COR-L47 (cell line): ENCODE measurements around the gene WDR74.
"Not testable (repeated sequence)": the region's sequence is repeated elsewhere in the genome, so short reads cannot be mapped to it uniquely, and the experiment has no call there.

ENCODE experiments used
- DNase-seq: peaks from one replicate; lab custom pipeline; 2025; lab: John Stamatoyannopoulos, UW

The WDR74 gene

DNA sequence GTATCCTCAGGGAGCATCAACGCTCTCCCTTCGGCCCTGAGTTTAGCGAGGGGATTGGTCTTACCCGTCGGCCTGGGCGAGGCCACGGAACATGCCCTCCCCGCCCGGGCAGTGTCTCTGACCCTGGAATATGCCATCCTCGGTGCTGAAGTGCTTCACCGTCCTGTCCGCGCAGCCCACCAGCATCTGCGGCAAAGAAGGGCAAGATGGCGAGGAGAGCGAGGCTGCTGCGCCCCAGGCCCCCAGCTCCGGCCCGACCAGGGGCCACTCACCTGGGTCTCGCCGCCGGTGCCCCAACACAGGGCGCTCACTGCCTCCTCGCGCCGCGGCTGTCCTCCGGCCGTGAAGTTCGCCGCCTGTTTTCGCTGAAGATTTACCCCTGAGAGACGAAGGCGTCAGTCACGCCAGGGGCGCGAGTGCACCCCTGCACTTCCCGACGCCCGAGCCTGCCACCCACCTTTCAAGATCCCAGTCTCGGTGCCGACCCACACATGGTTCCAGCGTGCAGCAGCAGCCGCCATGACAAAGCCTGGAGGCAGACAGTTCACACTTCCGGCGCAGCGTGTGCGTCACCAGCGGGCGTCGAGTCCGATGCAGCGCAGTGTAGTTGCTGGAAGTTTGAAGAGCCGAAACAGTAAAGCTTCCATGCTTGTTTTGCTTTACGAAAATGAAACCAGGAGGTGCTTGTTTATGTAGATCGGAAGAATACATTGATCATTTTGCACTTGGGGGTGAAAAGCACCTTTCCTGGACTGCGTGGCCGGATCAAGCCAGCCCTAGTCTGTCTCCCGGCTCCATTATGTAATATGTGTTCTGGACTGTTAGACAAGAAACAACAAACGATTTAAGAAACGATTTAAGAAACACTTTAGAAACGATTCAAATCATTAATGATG lies at the start of gene WDR74:
Gene WDR74, minus strand, starts transcription at position 541 of the 896 bp plus-strand sequence. Its CDS starts 20 bp downstream, at position 521.
- DNase-seq, result peak; percentile 87

DNA sequence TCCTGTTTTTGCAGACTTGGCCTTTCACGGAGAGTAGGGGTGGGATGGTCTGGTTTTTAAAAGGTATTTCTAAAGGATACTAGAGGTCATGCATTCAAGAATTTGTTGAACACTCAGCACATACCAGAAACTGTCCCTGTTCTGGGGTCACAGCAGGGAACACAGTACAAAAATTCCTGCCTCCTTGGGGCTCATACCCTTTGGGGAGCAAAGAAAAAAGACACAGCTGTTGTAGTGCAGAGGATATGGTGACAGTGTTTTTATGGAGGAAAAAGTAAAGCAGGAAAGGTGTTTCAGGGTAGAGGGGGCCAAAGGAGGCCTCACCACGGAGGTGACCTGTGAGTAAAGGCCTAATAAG lies 49.7 kb upstream of the WDR74 start:
- DNase-seq, result no peak

DNA sequence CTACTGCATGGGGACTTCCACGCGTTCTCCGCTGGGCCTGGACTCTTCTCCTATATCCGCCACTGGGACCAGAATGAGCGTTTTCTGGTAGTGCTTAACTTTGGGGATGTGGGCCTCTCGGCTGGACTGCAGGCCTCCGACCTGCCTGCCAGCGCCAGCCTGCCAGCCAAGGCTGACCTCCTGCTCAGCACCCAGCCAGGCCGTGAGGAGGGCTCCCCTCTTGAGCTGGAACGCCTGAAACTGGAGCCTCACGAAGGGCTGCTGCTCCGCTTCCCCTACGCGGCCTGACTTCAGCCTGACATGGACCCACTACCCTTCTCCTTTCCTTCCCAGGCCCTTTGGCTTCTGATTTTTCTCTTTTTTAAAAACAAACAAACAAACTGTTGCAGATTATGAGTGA lies 49.0 kb upstream of the WDR74 start:
- no peak for DNase-seq

DNA sequence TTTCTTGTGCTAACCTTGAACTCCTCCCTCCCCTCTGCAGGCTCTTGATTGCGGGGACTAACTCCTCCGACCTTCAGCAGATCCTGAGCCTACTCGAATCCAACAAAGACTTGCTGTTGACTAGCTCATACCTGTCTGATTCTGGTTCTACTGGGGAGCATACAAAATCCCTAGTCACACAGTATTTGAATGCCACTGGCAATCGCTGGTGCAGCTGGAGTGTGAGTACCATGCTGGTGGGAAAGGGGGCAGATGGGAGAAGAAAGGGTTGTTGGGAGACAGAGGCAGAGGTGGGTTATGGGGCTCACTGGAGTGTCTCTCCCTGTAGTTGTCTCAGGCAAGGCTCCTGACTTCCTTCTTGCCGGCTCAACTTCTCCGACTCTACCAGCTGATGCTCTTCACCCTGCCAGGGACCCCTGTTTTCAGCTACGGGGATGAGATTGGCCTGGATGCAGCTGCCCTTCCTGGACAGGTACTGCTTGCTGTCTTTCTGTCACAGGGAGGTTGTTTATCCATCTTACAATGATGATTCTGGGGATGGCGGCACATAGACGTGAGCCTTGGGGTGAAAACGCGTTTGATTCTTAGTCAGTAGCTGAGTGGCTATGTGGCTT lies 45.9 kb upstream of the WDR74 start:
- no peak for DNase-seq

DNA sequence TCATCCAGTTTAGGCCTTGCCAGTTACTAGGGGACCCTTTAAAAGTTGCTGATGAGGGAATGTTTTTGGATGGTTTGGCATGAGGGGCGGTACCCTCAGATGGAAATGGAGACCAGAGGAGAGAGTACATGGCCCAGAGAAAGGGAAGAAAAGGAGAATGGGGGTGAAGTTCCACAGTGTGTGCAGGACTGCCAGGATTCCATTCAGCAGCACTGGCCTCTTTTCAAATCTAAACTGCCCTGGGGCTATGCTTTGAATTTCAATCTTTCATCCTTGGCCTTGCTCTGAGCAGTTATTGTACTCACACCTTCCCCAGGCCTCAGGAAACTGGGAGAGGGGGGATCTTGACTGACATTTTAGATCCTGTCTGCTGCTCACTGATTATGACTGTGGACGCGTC lies 44.3 kb upstream of the WDR74 start:
- DNase-seq, result no peak

DNA sequence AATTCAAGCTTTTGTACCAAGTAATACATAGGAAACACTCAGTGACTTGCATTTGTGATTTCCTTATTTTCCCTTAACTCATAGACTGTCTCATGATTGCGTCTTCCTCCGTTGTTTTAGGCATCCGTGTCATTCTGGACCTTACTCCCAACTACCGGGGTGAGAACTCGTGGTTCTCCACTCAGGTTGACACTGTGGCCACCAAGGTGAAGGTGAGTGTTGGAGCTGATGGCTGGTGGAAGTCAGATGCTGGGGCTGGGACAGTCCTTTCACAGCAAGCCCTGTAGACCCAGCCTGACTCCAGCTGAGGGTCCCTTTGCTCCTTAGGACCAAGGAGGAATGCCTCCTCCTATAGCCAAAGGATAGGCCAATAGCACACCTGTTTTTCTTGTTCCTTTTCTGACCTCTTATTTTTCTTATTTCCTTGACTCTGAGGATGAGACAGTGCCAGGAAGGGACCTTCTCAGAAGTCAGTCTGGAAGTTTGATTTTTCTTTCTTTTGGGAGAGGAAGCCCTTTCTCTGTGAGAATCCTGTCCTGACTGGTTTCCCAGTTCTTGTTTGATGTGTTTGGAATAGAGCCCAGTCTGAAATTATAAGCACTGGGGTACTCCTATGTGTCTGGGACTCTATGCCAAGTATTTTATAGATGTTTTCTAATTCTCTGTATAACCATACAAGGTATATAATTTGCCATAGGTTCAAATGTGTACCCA lies 43.6 kb upstream of the WDR74 start:
- DNase-seq, result no peak

DNA sequence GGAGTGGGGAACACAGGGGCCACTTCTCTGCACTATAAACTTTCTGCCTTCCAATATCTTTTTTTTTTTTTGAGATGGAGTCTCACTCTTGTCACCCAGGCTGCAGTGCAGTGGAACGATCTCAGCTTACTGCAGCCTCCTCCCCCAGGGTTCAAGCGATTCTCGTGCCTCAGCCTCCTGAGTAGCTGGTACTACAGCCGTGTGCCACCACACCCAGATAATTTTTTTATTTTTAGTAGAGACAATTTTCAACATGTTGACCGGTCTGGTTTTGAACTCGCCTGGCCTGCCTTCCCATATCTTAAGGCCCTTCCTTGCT lies 43.0 kb upstream of the WDR74 start:
- DNase-seq, result no peak

DNA sequence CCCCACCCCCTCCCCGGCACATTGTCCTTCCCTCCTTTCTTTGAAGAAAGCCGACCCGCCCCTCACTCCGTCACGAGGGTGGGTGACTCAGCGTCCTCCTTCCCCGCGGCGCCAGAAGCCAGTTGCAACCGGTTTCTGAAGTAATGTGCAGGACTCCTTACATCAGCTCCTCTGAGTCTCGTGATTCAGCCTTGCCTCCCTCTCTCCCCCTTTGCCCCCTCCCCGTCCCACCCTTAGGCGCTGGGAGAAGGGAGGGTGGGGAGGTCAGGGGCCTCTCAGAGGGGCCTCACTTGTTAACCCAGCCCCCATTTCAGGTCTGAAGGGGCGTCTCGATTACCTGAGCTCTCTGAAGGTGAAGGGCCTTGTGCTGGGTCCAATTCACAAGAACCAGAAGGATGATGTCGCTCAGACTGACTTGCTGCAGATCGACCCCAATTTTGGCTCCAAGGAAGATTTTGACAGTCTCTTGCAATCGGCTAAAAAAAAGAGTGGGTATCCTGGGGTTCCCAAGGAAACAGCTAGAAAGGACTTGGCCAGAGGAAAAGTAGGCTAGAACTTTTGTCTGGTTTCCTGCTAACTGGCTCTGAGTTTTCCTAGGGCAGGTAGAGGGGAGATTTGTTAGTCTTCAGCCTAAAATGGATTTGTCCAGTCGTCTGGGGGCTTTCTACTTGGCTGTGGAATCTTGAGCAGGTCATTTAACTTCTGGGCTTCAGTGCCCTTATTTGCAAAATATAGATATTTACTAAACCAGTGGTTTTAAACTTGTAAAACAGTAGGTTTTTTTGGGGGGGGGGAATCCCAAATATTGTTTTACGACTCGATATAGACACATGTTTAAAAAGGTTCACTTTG lies 42.4 kb upstream of the WDR74 start:
- peak; percentile 91 for DNase-seq

DNA sequence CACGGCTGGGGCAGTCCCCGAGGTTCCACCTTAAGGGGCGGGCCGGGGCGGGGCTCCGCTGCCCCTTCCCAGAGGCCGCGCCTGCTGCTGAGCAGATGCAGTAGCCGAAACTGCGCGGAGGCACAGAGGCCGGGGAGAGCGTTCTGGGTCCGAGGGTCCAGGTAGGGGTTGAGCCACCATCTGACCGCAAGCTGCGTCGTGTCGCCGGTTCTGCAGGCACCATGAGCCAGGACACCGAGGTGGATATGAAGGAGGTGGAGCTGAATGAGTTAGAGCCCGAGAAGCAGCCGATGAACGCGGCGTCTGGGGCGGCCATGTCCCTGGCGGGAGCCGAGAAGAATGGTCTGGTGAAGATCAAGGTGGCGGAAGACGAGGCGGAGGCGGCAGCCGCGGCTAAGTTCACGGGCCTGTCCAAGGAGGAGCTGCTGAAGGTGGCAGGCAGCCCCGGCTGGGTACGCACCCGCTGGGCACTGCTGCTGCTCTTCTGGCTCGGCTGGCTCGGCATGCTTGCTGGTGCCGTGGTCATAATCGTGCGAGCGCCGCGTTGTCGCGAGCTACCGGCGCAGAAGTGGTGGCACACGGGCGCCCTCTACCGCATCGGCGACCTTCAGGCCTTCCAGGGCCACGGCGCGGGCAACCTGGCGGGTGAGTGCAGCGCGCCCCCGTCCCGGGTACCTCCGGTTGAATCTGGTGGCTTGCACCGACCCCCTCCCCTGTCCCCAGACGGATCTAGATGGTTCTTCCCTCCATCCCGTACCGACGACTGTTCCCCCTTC lies 41.6 kb upstream of the WDR74 start, which contains the start of gene SLC3A2:
Gene SLC3A2, plus strand, starts transcription at position 94 of the 776 bp plus-strand sequence. Its CDS starts 128 bp downstream, at position 222.
- DNase-seq, result peak; percentile 85

DNA sequence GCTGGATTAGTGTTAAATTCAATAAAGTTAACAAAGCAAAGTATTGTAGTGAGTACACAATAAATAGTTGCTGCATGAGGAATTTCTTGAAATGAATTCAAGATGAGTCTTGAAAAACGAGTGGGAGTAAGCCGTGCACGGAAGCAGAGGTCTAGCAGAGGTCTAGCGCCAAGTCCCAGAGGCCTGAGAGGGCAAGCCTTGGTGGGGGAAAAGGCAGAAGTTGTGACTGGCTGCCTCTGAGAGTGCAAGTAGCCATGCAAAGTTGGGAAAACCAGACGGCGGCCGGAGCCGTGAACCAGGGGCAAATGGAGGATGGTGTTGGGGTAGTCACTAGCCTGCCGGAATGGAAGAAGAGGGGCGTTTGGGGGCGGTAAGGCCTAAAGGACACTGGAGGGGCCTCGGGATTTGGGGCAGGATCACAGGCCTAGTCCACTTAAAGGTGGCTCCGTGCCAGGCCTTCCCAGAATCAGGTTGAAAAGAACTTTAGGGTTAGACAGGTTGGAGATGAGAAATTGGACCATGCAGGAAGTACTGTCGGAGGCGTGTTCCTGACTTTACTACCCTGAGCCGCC lies 40.9 kb upstream of the WDR74 start:
- DNase-seq, result no peak

DNA sequence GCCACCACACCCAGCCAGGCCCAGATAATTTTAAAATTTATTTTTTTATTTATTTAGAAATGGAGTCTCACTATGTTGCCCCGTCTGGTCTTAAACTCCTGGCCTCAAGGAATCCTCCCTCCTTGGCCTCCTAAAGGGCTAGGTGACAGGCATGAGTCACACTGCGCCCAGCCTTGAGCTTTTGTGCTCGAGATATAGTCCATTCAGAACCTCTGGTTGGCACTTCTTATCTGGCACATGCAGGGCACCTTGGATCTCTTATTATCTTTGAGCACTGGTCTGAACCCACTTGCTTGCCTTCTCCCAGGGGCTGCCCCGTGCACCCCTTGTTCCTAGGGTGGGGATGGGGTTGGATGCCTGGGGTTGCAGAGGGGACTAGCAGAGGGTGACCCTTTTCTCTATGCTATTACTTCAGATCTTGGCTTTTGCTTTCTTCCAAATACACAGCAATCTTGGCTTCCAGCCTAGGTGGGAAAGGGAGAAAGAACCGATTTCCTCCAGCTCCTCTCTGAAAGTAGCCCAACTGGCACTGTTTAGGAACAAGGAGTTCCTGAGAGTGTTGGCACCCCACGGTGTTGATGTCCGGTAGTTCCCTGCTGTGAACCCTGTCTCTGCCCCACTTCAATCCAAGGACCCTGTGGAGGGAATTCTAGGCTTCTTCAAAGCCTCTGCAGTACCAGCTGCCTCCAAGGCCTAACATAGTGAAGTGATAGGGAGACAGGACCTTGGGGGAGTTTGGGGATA lies 40.0 kb upstream of the WDR74 start:
- no peak for DNase-seq

DNA sequence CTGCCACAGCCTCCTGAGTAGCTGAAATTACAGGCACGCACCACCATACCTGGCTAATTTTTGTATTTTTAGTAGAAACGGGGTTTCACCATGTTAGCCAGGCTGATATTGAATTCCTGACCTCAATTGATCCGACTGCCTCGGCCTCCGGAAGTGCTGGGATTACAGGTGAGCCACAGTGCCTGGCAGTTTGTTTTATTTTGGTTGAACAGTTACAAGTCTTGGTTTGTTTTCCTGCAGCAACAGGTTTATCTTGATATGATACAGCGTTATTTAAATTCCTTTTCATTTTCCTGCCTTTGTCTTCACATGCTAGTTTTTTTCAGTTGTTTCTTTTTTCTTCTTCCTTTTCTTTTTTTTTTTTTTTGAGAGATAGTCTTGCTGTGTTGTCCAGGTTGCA lies 37.3 kb upstream of the WDR74 start:
- no peak for DNase-seq

DNA sequence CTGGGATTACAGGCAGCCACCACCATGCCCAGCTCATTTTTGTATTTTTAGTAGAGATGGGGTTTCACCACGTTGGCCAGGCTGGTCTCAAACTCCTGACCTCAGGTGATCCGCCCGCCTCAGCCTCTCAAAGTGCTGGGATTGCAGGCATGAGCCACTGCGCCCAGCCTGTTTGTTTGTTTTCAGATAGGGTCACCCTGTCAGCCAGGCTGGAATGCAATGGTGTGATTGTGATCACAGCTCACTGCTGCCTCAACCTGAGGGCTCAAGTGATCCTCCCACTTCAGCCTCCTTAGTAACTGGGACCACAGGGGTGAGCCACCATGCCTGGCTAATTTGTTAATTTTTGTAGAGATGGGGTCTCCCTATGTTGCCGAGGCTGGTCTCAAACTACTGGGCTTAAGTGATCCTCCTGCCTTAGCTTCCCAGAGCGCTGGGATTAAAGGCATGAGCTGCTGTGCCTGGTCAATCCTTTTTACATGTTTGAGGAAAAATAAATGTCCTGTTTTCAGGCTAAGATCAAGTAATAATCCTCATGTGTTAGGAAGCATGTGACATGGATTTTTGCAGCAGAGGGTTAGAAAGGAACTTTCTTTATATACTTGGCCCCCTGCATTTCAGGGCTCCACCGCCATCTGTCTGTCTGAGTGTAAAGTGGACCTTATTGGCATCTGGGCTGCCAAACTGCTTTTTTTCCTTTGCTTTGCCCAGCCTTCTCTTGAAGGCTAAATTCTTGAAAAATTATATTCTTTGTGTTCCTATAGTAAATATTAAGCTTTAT lies 36.5 kb upstream of the WDR74 start:
- DNase-seq, result no peak

DNA sequence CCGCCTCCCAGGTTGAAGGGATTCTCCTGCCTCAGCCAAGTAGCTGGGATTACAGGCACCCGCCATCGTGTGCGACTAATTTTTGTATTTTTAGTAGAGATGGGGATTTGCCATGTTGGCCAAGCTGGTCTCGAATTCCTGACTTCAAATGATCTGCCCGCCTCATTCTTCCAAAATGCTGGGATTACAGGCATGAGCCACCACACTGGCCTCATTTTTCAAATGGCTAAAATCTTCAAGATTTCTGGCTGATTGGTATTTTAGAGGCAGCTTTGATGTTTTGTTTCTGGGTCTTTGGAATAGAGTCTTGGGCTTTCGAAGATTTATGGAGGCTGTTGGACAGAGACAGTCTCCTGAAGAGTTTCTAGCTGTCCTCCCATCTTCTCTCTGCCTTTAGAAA lies 35.5 kb upstream of the WDR74 start:
- no peak for DNase-seq

DNA sequence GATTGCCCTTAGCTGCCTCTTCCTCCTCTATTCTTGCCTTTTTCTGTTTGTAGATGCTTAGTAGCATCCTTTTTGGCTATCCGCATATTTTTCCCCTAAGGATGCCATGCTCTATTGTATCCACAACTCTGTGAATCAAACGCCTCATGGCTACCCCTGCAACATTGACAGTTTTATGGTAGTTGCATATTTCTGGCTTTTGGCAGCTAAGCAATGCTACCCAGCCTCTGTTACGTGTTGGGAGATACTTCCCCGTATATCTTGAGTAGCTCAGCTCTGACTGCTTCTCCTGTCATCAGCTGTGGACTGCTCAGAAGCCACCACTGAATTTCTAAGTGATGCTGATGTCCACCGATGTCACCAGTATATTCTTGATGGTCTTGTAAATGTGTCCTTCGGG lies 26.2 kb upstream of the WDR74 start:
- no peak for DNase-seq

DNA sequence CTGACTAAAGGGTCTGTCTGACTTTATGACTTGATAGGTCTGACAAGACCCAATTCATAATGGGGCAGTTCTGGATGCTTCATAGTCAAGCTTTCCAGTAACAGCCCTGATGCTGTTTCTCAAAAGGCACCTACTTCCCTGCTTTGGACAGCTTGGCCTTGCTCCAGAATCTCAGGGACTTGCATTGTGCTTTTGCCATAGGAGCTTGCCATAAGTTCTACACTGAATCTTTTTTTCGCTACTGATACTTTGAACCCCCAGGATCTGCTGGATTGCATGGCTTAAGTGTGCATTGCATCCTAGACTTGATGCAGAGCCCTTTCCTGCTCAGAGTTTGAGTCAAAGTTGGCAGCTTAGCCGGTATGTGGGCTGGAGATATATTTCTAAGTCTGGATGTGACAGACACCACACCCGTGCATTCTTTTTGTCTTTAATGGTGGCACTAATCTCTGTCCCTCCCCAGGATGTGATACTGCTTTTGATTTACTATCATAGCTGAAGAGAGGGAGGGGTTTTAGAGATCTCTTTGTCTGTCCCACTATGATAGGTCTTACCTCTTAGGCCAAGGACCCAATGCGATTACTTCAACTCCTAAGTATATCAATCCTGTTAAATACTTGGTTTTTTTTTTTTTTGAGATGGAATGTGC lies 24.4 kb upstream of the WDR74 start:
- no peak for DNase-seq

DNA sequence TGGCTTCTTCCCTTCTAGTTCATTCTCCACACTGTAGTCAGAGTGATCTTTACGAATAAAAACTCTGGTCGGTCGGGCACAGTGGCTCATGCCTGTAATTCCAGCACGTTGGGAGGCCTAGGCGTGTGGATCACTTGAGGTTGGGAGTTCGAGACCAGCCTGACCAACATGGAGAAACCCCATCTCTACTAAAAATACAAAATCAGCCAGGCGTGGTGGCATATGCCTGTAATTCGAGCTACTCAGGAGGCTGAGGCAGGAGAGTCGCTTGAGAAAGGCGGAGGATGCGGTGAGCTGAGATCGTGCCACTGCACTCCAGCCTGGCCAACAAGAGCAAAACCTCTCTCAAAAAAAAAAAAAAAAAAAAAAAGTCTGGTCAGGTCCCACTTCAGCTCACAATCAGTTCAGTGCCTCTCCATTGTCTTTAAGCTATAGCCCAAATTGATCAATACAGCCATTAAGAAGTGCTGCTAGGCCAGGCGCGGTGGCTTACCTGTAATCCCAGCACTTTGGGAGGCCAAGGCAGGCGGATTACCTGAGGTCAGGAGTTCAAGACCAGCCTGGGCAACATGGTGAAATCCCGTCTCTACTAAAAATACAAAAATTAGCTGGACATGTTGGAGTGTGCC lies 22.3 kb upstream of the WDR74 start:
- DNase-seq, result not testable (repeated sequence)

DNA sequence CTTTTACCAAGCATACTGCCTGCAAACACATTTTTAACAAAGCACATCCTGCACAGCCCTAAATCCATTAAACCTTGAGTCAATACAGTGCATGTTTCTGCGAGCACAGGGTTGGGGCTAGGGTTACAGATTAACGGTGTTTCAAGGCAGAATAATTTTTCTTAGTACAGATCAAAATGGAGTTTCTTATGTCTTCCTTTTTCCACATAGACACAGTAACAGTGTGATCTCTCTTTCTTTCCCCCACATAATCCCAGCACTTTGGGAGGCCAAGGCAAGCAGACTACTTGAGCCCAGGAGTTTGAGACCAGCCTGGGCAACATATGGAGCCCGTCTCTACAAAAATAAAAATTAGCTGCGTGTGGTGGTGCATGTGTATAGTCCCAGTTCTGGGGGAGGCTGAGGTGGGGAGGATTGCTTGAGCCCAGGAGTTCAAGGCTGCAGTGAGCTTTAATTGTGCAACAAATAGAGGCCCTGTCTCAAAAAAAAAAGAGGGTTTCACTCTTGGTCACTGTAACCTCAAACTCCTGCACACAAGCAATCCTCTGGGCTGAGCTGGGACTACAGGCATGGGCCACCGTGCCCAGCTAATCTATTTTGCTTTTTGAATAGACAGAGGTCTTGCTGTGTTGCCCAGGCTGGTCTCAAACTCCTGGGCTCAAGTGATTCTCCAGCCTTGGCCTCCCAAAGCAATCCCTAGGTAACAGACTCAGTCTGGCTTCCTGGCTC lies 21.6 kb upstream of the WDR74 start:
- no peak for DNase-seq
